Karpas-422 (cell line): ENCODE measurements around the gene SH3GL1. TPM values are rescaled to one million over a fixed set of nuclear protein-coding genes. Genes with fewer than 3 reads are reported as not detected.

ENCODE experiments used
- DNase-seq: peaks from one replicate; pipeline ENCODE4 v3.0.0-alpha.2; 2015
- H2AFZ ChIP-seq: fragments of 200-600 bp; sonication (generic); 2 replicates; pipeline ENCODE4 v1.6.1; 2014; ENCODE audit warnings: antibody characterized with exemption, low read length, mixed read lengths
- H3K27ac ChIP-seq: fragments of 200-600 bp; sonication (generic); 2 replicates; pipeline ENCODE4 v1.5.1; 2014; ENCODE audit warnings: mild to moderate bottlenecking, low read length, moderate library complexity
- H3K27me3 ChIP-seq: fragments of 200-600 bp; sonication (generic); 2 replicates; pipeline ENCODE4 v1.6.1; 2014; ENCODE audit warnings: low read length, mixed read lengths
- H3K36me3 ChIP-seq: fragments of 200-600 bp; sonication (generic); 2 replicates; pipeline ENCODE4 v1.6.1; 2014; ENCODE audit warnings: low read length, mixed read lengths; ENCODE audit not compliant: insufficient read depth
- H3K4me1 ChIP-seq: fragments of 200-600 bp; sonication (generic); 2 replicates; pipeline ENCODE4 v1.6.1; 2014; ENCODE audit warnings: mild to moderate bottlenecking, low read length, mixed read lengths
- H3K4me2 ChIP-seq: fragments of 200-600 bp; sonication (generic); 2 replicates; pipeline ENCODE4 v1.6.1; 2014; ENCODE audit warnings: low read length, low read depth, mild to moderate bottlenecking; ENCODE audit not compliant: poor library complexity, severe bottlenecking
- H3K4me3 ChIP-seq: fragments of 200-600 bp; sonication (generic); 2 replicates; pipeline ENCODE4 v1.5.1; 2014; ENCODE audit warnings: mild to moderate bottlenecking, antibody characterized with exemption, low read length, mixed read lengths
- H3K79me2 ChIP-seq: fragments of 200-600 bp; sonication (generic); 2 replicates; pipeline ENCODE4 v1.6.1; 2014; ENCODE audit warnings: mild to moderate bottlenecking, low read length, mixed read lengths
- H3K9ac ChIP-seq: fragments of 200-600 bp; sonication (generic); 2 replicates; pipeline ENCODE4 v1.6.0; 2014; ENCODE audit warnings: low read length
- H3K9me2 ChIP-seq: fragments of 200-600 bp; sonication (generic), shearing (Covaris generic); replicated peaks from 2 replicates; pipeline ENCODE4 v1.6.0; 2014; ENCODE audit warnings: mild to moderate bottlenecking, low read length, moderate library complexity; ENCODE audit not compliant: insufficient read depth
- H3K9me3 ChIP-seq: fragments of 300-700, 200-600 bp; sonication (generic); 2 replicates; pipeline ENCODE4 v1.6.1; 2014; ENCODE audit warnings: low read length, mixed read lengths
- H4K20me1 ChIP-seq: fragments of 200-600 bp; sonication (generic); 2 replicates; pipeline ENCODE4 v1.6.1; 2014; ENCODE audit warnings: mild to moderate bottlenecking, antibody characterized with exemption, low read length, low read depth; ENCODE audit not compliant: insufficient read depth
- total RNA-seq: library from RNA; depleted of rRNA; stranded (reverse); fragments of >200 nt; shearing (Covaris generic); gene quantifications from 2 replicates; pipeline ENCODE4 v1.2.3, GENCODE V29; 2014; ENCODE audit warnings: low replicate concordance; rRNA removed

The SH3GL1 gene, protein sequence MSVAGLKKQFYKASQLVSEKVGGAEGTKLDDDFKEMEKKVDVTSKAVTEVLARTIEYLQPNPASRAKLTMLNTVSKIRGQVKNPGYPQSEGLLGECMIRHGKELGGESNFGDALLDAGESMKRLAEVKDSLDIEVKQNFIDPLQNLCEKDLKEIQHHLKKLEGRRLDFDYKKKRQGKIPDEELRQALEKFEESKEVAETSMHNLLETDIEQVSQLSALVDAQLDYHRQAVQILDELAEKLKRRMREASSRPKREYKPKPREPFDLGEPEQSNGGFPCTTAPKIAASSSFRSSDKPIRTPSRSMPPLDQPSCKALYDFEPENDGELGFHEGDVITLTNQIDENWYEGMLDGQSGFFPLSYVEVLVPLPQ
- total RNA-seq: 12.8 and 13.4 TPM in 2 replicates

- Histone ChIP-seq H3K79me2 (peaks cover 68% of the 10 kb centered on the region), H3K4me3 (peak within 1 kb of the TSS; percentile 95), H3K4me1 (peaks cover 36% of the 10 kb centered on the region), H3K9me2 (no peaks in the 10 kb centered on the region), H2AFZ (peak within 1 kb of the TSS; percentile 5; the same call in 1 of the 2 replicates), H3K4me2 (peak within 1 kb of the TSS; percentile 94), H3K27ac (peak within 1 kb of the TSS; percentile 55), H3K9me3 (no peaks in the 10 kb centered on the region), H3K27me3 (no peaks in the 10 kb centered on the region), H3K9ac (peak within 1 kb of the TSS; percentile 98), H3K36me3 (peaks cover 10% of the 10 kb centered on the region; the same call in 1 of the 2 replicates), H4K20me1 (peaks cover 20% of the 10 kb centered on the region)
- peak; percentile 96 for DNase-seq
These were observed at the start of gene SH3GL1 for GRCh38 chr19:4400135-4400936. SH3GL1 (minus strand) TSS chr19:4400547; CDS start chr19:4400368, 179 bp downstream.

- no peak overlapping the region for H2AFZ ChIP-seq
- H3K27ac ChIP-seq: no peak overlapping the region
- H4K20me1 ChIP-seq: no peaks in the 10 kb centered on the region
- no peaks in the 10 kb centered on the region for H3K9me3 ChIP-seq
- no peaks in the 10 kb centered on the region for H3K9me2 ChIP-seq
- H3K27me3 ChIP-seq: no peaks in the 10 kb centered on the region
- H3K79me2 ChIP-seq: peaks cover 4% of the 10 kb centered on the region; the same call in 1 of the 2 replicates
- H3K9ac ChIP-seq: no peak overlapping the region
- H3K4me1 ChIP-seq: peaks cover 17% of the 10 kb centered on the region
- H3K4me2 ChIP-seq: no peak overlapping the region
- DNase-seq: no peak
- H3K4me3 ChIP-seq: no peak overlapping the region
- peaks cover 8% of the 10 kb centered on the region for H3K36me3 ChIP-seq
These were observed 49.3 kb upstream of the SH3GL1 start for GRCh38 chr19:4449639-4450028.

DNA sequence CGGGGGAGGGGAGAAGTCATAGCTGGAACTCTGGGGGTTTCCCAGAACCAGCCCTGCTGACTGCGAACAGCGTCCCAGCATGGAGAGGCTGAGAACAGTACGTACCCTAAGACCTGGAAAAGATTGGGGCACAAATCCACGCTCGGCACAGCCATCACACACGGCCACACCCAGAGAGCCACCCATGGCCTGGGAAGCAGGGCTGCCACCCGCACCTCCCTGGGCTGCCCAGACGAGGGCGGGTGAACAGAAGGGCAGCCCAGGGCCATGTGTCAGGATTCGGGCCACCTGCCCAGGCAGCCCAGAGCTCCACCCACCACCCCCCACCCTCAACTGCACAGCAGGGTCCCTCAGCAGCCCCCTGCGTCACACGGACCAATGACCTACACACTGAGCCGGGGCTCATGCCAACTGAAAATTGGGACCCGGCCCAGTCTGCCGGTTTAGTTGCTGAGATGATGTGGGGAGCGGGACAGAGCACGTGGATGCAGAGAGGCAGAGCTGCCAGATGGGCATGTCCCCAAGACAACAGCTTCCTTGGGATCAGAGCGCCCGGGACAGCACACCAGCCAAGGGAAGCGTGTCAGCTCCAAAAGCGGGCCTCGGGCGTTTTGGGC is 48.8 kb upstream of the SH3GL1 start:
- Histone ChIP-seq H2AFZ (no peak overlapping the region), H3K27me3 (no peaks in the 10 kb centered on the region), H3K4me3 (no peak overlapping the region), H4K20me1 (no peaks in the 10 kb centered on the region), H3K27ac (no peak overlapping the region), H3K79me2 (no peaks in the 10 kb centered on the region; the same call in 1 of the 2 replicates), H3K9ac (no peak overlapping the region), H3K4me2 (no peak overlapping the region), H3K36me3 (peaks cover 8% of the 10 kb centered on the region), H3K4me1 (peaks cover 14% of the 10 kb centered on the region), H3K9me2 (no peaks in the 10 kb centered on the region), H3K9me3 (no peaks in the 10 kb centered on the region)
- DNase-seq: no peak

- Histone ChIP-seq H3K36me3 (peaks cover 10% of the 10 kb centered on the region), H3K27me3 (no peaks in the 10 kb centered on the region), H2AFZ (no peak overlapping the region), H3K9ac (no peak overlapping the region), H3K9me3 (no peaks in the 10 kb centered on the region), H3K27ac (no peak overlapping the region), H3K4me1 (peaks cover 7% of the 10 kb centered on the region), H4K20me1 (no peaks in the 10 kb centered on the region), H3K79me2 (no peaks in the 10 kb centered on the region), H3K4me2 (no peak overlapping the region), H3K4me3 (no peak overlapping the region), H3K9me2 (no peaks in the 10 kb centered on the region)
- DNase-seq: no peak
These were observed 48.0 kb upstream of the SH3GL1 start for GRCh38 chr19:4448147-4448985.

DNA sequence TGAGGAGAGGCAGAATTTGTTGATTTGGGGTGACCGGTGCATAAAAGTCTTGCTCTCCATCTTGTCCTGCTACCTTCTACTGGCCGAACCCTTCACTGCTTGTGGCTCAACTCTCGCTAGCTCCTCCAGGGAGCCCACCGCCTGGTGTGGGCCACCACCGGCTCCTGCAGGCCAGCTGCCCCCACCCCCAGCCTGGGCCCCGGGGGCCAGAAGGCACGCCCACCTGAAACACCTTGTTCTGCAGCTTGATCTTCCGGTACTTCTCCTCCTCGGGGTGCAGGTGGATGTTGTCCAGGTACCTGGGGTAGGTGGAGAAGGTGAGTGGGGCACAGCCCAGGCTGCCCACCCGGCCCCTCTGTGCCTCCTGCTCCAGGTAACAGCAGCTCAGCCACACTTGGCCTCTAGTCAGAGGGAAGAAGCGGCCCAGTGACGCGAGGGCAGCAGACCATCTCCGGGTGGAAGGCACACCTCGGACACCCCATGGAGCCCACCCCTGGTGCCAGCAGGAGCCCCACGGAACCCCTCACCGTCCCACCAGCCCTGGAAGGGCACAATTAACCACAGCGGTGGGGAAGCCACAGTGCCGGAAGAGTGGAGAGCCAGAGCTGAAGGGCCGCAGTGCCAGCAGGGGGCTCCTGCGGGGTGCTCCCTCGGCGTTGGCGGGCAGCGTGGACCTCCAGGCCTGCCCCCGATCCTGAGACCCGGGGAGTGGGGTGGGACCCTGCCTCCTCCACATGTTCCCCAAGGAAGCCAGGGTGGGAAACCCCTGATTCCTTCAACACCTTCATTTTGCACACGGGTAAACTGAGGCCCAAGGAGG is 47.2 kb upstream of the SH3GL1 start:
- Histone ChIP-seq H3K4me2 (no peak overlapping the region), H3K27me3 (no peaks in the 10 kb centered on the region), H3K9me2 (no peaks in the 10 kb centered on the region), H3K9me3 (no peaks in the 10 kb centered on the region), H3K9ac (no peak overlapping the region), H3K79me2 (no peaks in the 10 kb centered on the region), H2AFZ (no peak overlapping the region), H3K4me1 (no peaks in the 10 kb centered on the region), H3K4me3 (no peak overlapping the region), H3K27ac (no peak overlapping the region), H4K20me1 (no peaks in the 10 kb centered on the region), H3K36me3 (peaks cover 14% of the 10 kb centered on the region)
- DNase-seq: no peak

DNA sequence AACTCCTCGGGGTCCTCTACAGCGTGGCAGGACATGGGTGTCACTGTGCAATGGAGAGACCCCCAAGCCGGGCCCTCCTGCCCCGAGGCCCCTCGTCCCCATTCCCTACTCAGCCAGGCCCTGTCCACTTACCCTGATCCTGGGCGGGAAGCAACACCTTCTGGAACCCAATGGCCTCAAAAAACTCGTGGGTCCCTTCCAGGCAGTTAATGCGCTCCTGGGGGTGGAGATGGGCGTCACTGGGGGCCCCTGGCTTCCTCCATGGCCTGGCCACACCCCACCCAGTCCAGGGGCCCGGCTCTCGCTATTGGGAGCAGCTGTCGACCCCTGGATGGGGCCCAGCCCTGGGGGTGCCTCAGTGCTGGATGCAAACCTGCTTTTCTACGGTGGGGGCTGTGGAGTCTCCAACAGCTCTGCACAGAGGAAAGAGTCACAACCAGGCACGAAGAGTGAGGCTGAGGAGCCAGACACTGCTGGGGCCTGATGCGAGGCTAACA is 46.4 kb upstream of the SH3GL1 start:
- Histone ChIP-seq H3K36me3 (peaks cover 14% of the 10 kb centered on the region), H3K9me3 (no peaks in the 10 kb centered on the region), H4K20me1 (peaks cover 3% of the 10 kb centered on the region; the same call in 1 of the 2 replicates), H3K4me3 (no peak overlapping the region), H3K79me2 (no peaks in the 10 kb centered on the region), H3K27me3 (no peaks in the 10 kb centered on the region), H3K9ac (no peak overlapping the region), H3K4me2 (no peak overlapping the region), H3K4me1 (no peaks in the 10 kb centered on the region), H3K9me2 (no peaks in the 10 kb centered on the region), H3K27ac (no peak overlapping the region), H2AFZ (no peak overlapping the region)
- no peak for DNase-seq
